HUES48 (cell line): ENCODE results near the gene TXNDC17.

Experiments used
- H3K27ac ChIP-seq: one replicate; pipeline ENCODE4 v1.7.0; 2013; ENCODE audit warnings: low read depth, low read length, inconsistent platforms
- H3K27me3 ChIP-seq: 2 replicates; pipeline ENCODE4 v1.6.1; 2013; ENCODE audit warnings: mild to moderate bottlenecking, low read length; ENCODE audit not compliant: control insufficient read depth, insufficient read depth
- H3K36me3 ChIP-seq: 2 replicates; pipeline ENCODE4 v1.6.1; 2013; ENCODE audit warnings: low read length; ENCODE audit not compliant: control insufficient read depth, insufficient read depth
- H3K4me1 ChIP-seq: 2 replicates; pipeline ENCODE4 v1.6.1; 2013; ENCODE audit warnings: mild to moderate bottlenecking, low read length; ENCODE audit not compliant: control insufficient read depth, insufficient read depth
- H3K4me3 ChIP-seq: 2 replicates; pipeline ENCODE4 v1.5.1; 2013; ENCODE audit warnings: mild to moderate bottlenecking, low read depth, low read length
- H3K9ac ChIP-seq: 2 replicates; pipeline ENCODE4 v1.6.1; 2013; ENCODE audit warnings: mild to moderate bottlenecking, low read depth, low read length, moderate library complexity
- H3K9me3 ChIP-seq: 2 replicates; pipeline ENCODE4 v1.6.1; 2013; ENCODE audit warnings: low read length; ENCODE audit not compliant: control insufficient read depth, insufficient read depth

TXNDC17 gene

GRCh38 chr17:6636616-6637457, 4.0 kb upstream of the TXNDC17 start:
- Histone ChIP-seq H3K4me1 (0 out of 2 replicates have a peak, but pooled peaks cover 2% of the 10 kb centered on the region), H3K36me3 (peaks cover 29% of the 10 kb centered on the region), H3K9me3 (no peaks in the 10 kb centered on the region), H3K27me3 (no peaks in the 10 kb centered on the region), H3K27ac (no peak overlapping the region), H3K9ac (no peak overlapping the region), H3K4me3 (no peak overlapping the region)

GRCh38 chr17:6637458-6637840, 3.4 kb upstream of the TXNDC17 start:
- Histone ChIP-seq H3K27ac (no peak overlapping the region), H3K9me3 (no peaks in the 10 kb centered on the region), H3K4me1 (0 out of 2 replicates have a peak, but pooled peaks cover 6% of the 10 kb centered on the region), H3K36me3 (peaks cover 28% of the 10 kb centered on the region), H3K4me3 (no peak overlapping the region), H3K9ac (no peak overlapping the region), H3K27me3 (no peaks in the 10 kb centered on the region)

- Histone ChIP-seq H3K9ac (no peak overlapping the region), H3K27me3 (no peaks in the 10 kb centered on the region), H3K27ac (no peak overlapping the region), H3K9me3 (no peaks in the 10 kb centered on the region), H3K4me3 (no peak overlapping the region), H3K4me1 (0 out of 2 replicates have a peak, but pooled peaks cover 6% of the 10 kb centered on the region), H3K36me3 (peaks cover 28% of the 10 kb centered on the region)
Measured at GRCh38 chr17:6638046-6638908, 2.6 kb upstream of the TXNDC17 start.

- H3K27ac ChIP-seq: no peak overlapping the region
- 0 out of 2 replicates have a peak overlapping the region, but pooled peaks have one; percentile 51 for H3K9ac ChIP-seq
Measured at GRCh38 chr17:6639014-6639585, 1.8 kb upstream of the TXNDC17 start.

GRCh38 chr17:6639586-6640535, 999 bp upstream of the TXNDC17 start:
- Histone ChIP-seq H3K4me1 (0 out of 2 replicates have a peak, but pooled peaks cover 6% of the 10 kb centered on the region), H3K9ac (peak overlapping the region; percentile 88; the same call in 1 of the 2 replicates), H3K27ac (peak overlapping the region; percentile 96), H3K4me3 (peak overlapping the region; percentile 80), H3K27me3 (no peaks in the 10 kb centered on the region), H3K9me3 (no peaks in the 10 kb centered on the region), H3K36me3 (peaks cover 30% of the 10 kb centered on the region)

More at GRCh38 chr17:6639014-6639585, 1.8 kb upstream of the TXNDC17 start:
- H3K4me3 ChIP-seq: peak overlapping the region; percentile 80
- 0 out of 2 replicates have a peak, but pooled peaks cover 6% of the 10 kb centered on the region for H3K4me1 ChIP-seq
- H3K9me3 ChIP-seq: no peaks in the 10 kb centered on the region
- H3K27me3 ChIP-seq: no peaks in the 10 kb centered on the region
- peaks cover 29% of the 10 kb centered on the region for H3K36me3 ChIP-seq

GRCh38 chr17:6641247-6641863, 495 bp downstream of the TXNDC17 start:
- Histone ChIP-seq H3K9me3 (no peaks in the 10 kb centered on the region), H3K27ac (peak overlapping the region; percentile 96), H3K4me1 (0 out of 2 replicates have a peak, but pooled peaks cover 6% of the 10 kb centered on the region), H3K9ac (peak overlapping the region; percentile 88), H3K27me3 (no peaks in the 10 kb centered on the region), H3K36me3 (peaks cover 42% of the 10 kb centered on the region), H3K4me3 (peak overlapping the region; percentile 80)

- H3K4me3 ChIP-seq: no peak overlapping the region
- H3K9ac ChIP-seq: no peak overlapping the region
- no peaks in the 10 kb centered on the region for H3K27me3 ChIP-seq
- 0 out of 2 replicates have a peak, but pooled peaks cover 6% of the 10 kb centered on the region for H3K4me1 ChIP-seq
- H3K36me3 ChIP-seq: peaks cover 47% of the 10 kb centered on the region
- no peak overlapping the region for H3K27ac ChIP-seq
- no peaks in the 10 kb centered on the region for H3K9me3 ChIP-seq
Measured at GRCh38 chr17:6642592-6642991, 1.7 kb downstream of the TXNDC17 start.

GRCh38 chr17:6643451-6644125, 2.7 kb downstream of the TXNDC17 start:
- H3K9ac ChIP-seq: no peak overlapping the region
- H3K4me1 ChIP-seq: 0 out of 2 replicates have a peak, but pooled peaks cover 6% of the 10 kb centered on the region
- no peak overlapping the region for H3K4me3 ChIP-seq
- H3K9me3 ChIP-seq: no peaks in the 10 kb centered on the region
- no peaks in the 10 kb centered on the region for H3K27me3 ChIP-seq
- H3K27ac ChIP-seq: no peak overlapping the region
- H3K36me3 ChIP-seq: peaks cover 56% of the 10 kb centered on the region

GRCh38 chr17:6648181-6648580, 7.3 kb downstream of the TXNDC17 start:
- Histone ChIP-seq H3K27me3 (peaks cover 9% of the 10 kb centered on the region), H3K27ac (no peak overlapping the region), H3K4me1 (no peaks in the 10 kb centered on the region), H3K9ac (no peak overlapping the region), H3K4me3 (no peak overlapping the region), H3K36me3 (peaks cover 54% of the 10 kb centered on the region), H3K9me3 (no peaks in the 10 kb centered on the region)
